ENCODE results near the gene GGTA1. TPM values are rescaled to one million over a fixed set of nuclear protein-coding genes. Genes with fewer than 3 reads are reported as not detected.

The GGTA1 gene
- total RNA-seq, 2 donors from 2014 or later = not detected

Other genes starting within 250 kb of the GGTA1 start
- gene GSN, start 231.7 kb downstream of the GGTA1 start, total RNA-seq = 1 to 10 TPM; 3.6 to 4.0 TPM
- gene STOM, start 129.6 kb downstream of the GGTA1 start, total RNA-seq = 10 to 100 TPM; 63.7 to 90.6 TPM
- gene DAB2IP, start 151.8 kb upstream of the GGTA1 start, total RNA-seq = under 1 TPM; 0.35 to 0.74 TPM